Esophagus squamous epithelium (tissue), 4 donors: ENCODE measurements around the gene DRD3.

ENCODE experiments used
- POLR2A ChIP-seq, 4 donors: fragments of 450-650 bp; IDR thresholded peaks; one replicate each; pipeline ENCODE4 v1.6.1; 2017; ENCODE audit warnings: antibody characterized with exemption in 4 of 4, mild to moderate bottlenecking in 4 of 4, moderate library complexity in 3 of 4
- TF ChIP-seq, protein P1 (sequence below), 6 experiments: fragments of 450-650 bp in 4 of 6; fragments of 200-600 bp in 2 of 6; sonication (generic) in 2 of 6; IDR thresholded peaks; one replicate each; pipeline ENCODE4 v1.5.1; 2016 to 2019; ENCODE audit warnings: antibody characterized with exemption in 6 of 6, mild to moderate bottlenecking in 4 of 6, moderate library complexity in 4 of 6

DNA sequence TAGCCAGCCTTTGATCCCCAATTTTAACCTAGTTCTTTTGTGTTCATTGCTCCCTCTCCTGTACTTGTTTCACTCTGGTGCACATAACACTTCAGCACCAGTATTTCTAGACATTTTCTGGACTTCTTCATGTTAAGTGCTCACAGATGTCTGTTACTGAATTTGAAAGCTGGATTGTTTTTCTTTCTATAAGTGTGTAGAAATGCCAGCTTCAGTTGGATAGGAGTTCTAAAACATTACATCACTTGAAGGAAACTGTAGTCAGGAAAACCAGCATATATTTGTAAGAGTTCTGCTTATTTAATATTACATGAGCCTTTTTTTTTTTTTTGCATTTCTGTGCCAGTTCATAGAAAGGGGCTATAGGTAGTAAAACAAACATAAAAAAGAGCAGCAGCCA is 100.7 kb downstream of the DRD3 start:
- TF ChIP-seq, protein P1, sequence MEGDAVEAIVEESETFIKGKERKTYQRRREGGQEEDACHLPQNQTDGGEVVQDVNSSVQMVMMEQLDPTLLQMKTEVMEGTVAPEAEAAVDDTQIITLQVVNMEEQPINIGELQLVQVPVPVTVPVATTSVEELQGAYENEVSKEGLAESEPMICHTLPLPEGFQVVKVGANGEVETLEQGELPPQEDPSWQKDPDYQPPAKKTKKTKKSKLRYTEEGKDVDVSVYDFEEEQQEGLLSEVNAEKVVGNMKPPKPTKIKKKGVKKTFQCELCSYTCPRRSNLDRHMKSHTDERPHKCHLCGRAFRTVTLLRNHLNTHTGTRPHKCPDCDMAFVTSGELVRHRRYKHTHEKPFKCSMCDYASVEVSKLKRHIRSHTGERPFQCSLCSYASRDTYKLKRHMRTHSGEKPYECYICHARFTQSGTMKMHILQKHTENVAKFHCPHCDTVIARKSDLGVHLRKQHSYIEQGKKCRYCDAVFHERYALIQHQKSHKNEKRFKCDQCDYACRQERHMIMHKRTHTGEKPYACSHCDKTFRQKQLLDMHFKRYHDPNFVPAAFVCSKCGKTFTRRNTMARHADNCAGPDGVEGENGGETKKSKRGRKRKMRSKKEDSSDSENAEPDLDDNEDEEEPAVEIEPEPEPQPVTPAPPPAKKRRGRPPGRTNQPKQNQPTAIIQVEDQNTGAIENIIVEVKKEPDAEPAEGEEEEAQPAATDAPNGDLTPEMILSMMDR (IDR thresholded peaks at IDR 0.05), result no peak
- no peak for TF ChIP-seq POLR2A (IDR thresholded peaks at IDR 0.05)
